H1 (cell line): ENCODE data around the gene RAB40A. TPM values are rescaled to one million over a fixed set of nuclear protein-coding genes. Genes with fewer than 3 reads are reported as not detected.

Source experiments
- CTCF ChIA-PET: fragments of 300-600 bp; sonication (Branson Sonifier 250); formaldehyde crosslinking; loops from one replicate; lab custom pipeline; 2021; ENCODE audit not compliant: partially characterized antibody; lab: Charles Lee
- POLR2A ChIA-PET: fragments of 300-600 bp; sonication (Branson Sonifier 250); formaldehyde crosslinking; loops from one replicate; lab custom pipeline; 2021; ENCODE audit warnings: inconsistent platforms; ENCODE audit not compliant: partially characterized antibody; lab: Charles Lee
- DNase-seq, 2 experiments: peaks; one replicate each; pipeline versions ENCODE4 v3.0.0 to v3.0.0-alpha.2; 2010 to 2022; ENCODE audit warnings: low spot score in 2 of 2, low read depth in 1 of 2, mixed read lengths in 1 of 2
- FAIRE-seq: peaks from 2 replicates; lab custom pipeline; 2011; peaks lifted over from hg19 to GRCh38; lab: Jason Lieb, UNC
- H2AFZ ChIP-seq: 2 replicates; pipeline ENCODE4 v1.8.1; 2012; ENCODE audit warnings: low read length, inconsistent platforms
- H2AK5ac ChIP-seq: 2 replicates; pipeline ENCODE4 v1.6.1; 2013; ENCODE audit warnings: low read depth, low read length
- H2BK120ac ChIP-seq: replicated peaks from 2 replicates; pipeline ENCODE3; 2013; ENCODE audit warnings: low read depth, low read length, inconsistent platforms
- H2BK12ac ChIP-seq: 2 replicates; pipeline ENCODE4 v1.6.1; 2013; ENCODE audit warnings: low read depth, low read length
- H2BK15ac ChIP-seq: 2 replicates; pipeline ENCODE4 v1.6.1; 2013; ENCODE audit warnings: low read length
- H2BK20ac ChIP-seq: 2 replicates; pipeline ENCODE4 v1.6.1; 2013; ENCODE audit warnings: low read length
- H2BK5ac ChIP-seq: 2 replicates; pipeline ENCODE4 v1.6.1; 2013; ENCODE audit warnings: low read depth, low read length
- H3K14ac ChIP-seq: 2 replicates; pipeline ENCODE4 v1.6.1; 2013; ENCODE audit warnings: inconsistent platforms; ENCODE audit not compliant: insufficient read length
- H3K18ac ChIP-seq: 2 replicates; pipeline ENCODE4 v1.6.1; 2013; ENCODE audit warnings: low read length; ENCODE audit errors: extremely low read depth
- H3K23ac ChIP-seq: 2 replicates; pipeline ENCODE4 v1.6.1; 2013; ENCODE audit warnings: inconsistent platforms; ENCODE audit not compliant: insufficient read length
- H3K23me2 ChIP-seq: 2 replicates; pipeline ENCODE4 v1.6.1; 2013; ENCODE audit warnings: low read depth, low read length
- H3K27ac ChIP-seq: 2 replicates; pipeline ENCODE4 v1.6.1; 2011; ENCODE audit warnings: low read depth, low read length, inconsistent platforms
- H3K27me3 ChIP-seq, 4 experiments: replicated peaks in 1 of 4; 1 replicate in 1 of 4; 2 replicates in 3 of 4; pipeline versions ENCODE4 v1.6.1 to v1.8.1; 2011 to 2013; ENCODE audit warnings: low read length in 3 of 4, mild to moderate bottlenecking in 3 of 4, inconsistent platforms in 2 of 4, mixed read lengths in 2 of 4, moderate library complexity in 1 of 4; ENCODE audit not compliant: control insufficient read depth in 3 of 4, insufficient read depth in 3 of 4; ENCODE audit errors: extremely low read depth in 1 of 4
- H3K36me3 ChIP-seq, 4 experiments: 2 replicates each; pipeline versions ENCODE4 v1.6.1 to v1.8.1; 2011 to 2013; ENCODE audit warnings: mild to moderate bottlenecking in 4 of 4, low read length in 3 of 4, moderate library complexity in 2 of 4, control low read depth in 1 of 4, inconsistent platforms in 1 of 4; ENCODE audit not compliant: insufficient read depth in 4 of 4, control insufficient read depth in 2 of 4
- H3K4ac ChIP-seq: replicated peaks from 2 replicates; pipeline ENCODE3; 2013; ENCODE audit warnings: low read length, low read depth, mixed read lengths, inconsistent platforms; ENCODE audit not compliant: insufficient read length
- H3K4me1 ChIP-seq, 4 experiments: replicated peaks in 1 of 4; 1 replicate in 1 of 4; 2 replicates in 3 of 4; pipeline versions ENCODE4 v1.6.1 to v1.8.1; 2011 to 2013; ENCODE audit warnings: low read length in 3 of 4, inconsistent platforms in 2 of 4, mixed read lengths in 1 of 4; ENCODE audit not compliant: insufficient read depth in 4 of 4, control insufficient read depth in 3 of 4
- H3K4me2 ChIP-seq, 2 experiments: 2 replicates each; pipeline versions ENCODE4 v1.6.1 to v1.8.1; 2011 to 2013; ENCODE audit warnings: low read depth in 2 of 2, low read length in 2 of 2, control low read depth in 1 of 2, inconsistent platforms in 1 of 2, mild to moderate bottlenecking in 1 of 2; ENCODE audit not compliant: insufficient read depth in 1 of 2
- H3K4me3 ChIP-seq, 4 experiments: fragments of 200-600, 300-600 bp in 1 of 4; sonication (generic), shearing (Covaris generic), sonication (Bioruptor Twin) in 1 of 4; 2 replicates each; pipeline versions ENCODE4 v1.5.1 to v1.8.1; 2011 to 2016; ENCODE audit warnings: low read length in 4 of 4, low read depth in 3 of 4, control low read depth in 2 of 4, inconsistent platforms in 2 of 4, mild to moderate bottlenecking in 2 of 4, mixed read lengths in 1 of 4, moderate library complexity in 1 of 4; ENCODE audit not compliant: insufficient read depth in 2 of 4; ENCODE audit errors: extremely low read depth in 1 of 4
- H3K56ac ChIP-seq: replicated peaks from 2 replicates; pipeline ENCODE3; 2013; ENCODE audit warnings: low read depth, mild to moderate bottlenecking, mixed read lengths, low read length, inconsistent platforms; ENCODE audit not compliant: insufficient read length
- H3K79me1 ChIP-seq: 2 replicates; pipeline ENCODE4 v1.6.1; 2013; ENCODE audit warnings: low read depth, low read length, control low read depth
- H3K79me2 ChIP-seq, 2 experiments: 2 replicates each; pipeline versions ENCODE4 v1.6.1 to v1.8.1; 2012 to 2013; ENCODE audit warnings: low read length in 2 of 2, mild to moderate bottlenecking in 2 of 2, inconsistent platforms in 1 of 2; ENCODE audit not compliant: insufficient read depth in 2 of 2, control insufficient read depth in 1 of 2
- H3K9ac ChIP-seq, 4 experiments: replicated peaks in 1 of 4; 1 replicate in 1 of 4; 2 replicates in 3 of 4; pipeline versions ENCODE4 v1.6.1 to v1.8.1; 2011 to 2013; ENCODE audit warnings: low read depth in 3 of 4, low read length in 3 of 4, control low read depth in 2 of 4, mild to moderate bottlenecking in 2 of 4, moderate library complexity in 2 of 4, inconsistent platforms in 1 of 4; ENCODE audit errors: extremely low read depth in 1 of 4
- H3K9me3 ChIP-seq, 2 experiments: 2 replicates each; pipeline versions ENCODE4 v1.6.1 to v1.8.1; 2012 to 2013; ENCODE audit warnings: mild to moderate bottlenecking in 2 of 2, moderate library complexity in 2 of 2, control low read depth in 1 of 2, inconsistent platforms in 1 of 2, low read depth in 1 of 2, low read length in 1 of 2, mixed read lengths in 1 of 2; ENCODE audit not compliant: insufficient read depth in 2 of 2
- H4K20me1 ChIP-seq, 2 experiments: replicated peaks in 1 of 2; 2 replicates each; pipeline versions ENCODE3 to v1.8.1; 2011 to 2013; ENCODE audit warnings: inconsistent platforms in 2 of 2, low read length in 2 of 2, mild to moderate bottlenecking in 1 of 2; ENCODE audit not compliant: insufficient read depth in 2 of 2, control insufficient read depth in 1 of 2
- H4K5ac ChIP-seq: 2 replicates; pipeline ENCODE4 v1.6.1; 2013; ENCODE audit warnings: low read length, low read depth, mixed read lengths, inconsistent platforms; ENCODE audit not compliant: insufficient read length
- H4K8ac ChIP-seq: 2 replicates; pipeline ENCODE4 v1.8.0; 2013; ENCODE audit warnings: mild to moderate bottlenecking, moderate library complexity, low read length, inconsistent platforms; ENCODE audit not compliant: insufficient read depth; ENCODE audit errors: extremely low read depth
- H4K91ac ChIP-seq: replicated peaks from 2 replicates; pipeline ENCODE3; 2013; ENCODE audit warnings: low read length, mixed read lengths, inconsistent platforms; ENCODE audit not compliant: insufficient read length
- WGBS, 2 experiments: shearing (Covaris generic) in 1 of 2; methylation state at CpG; one replicate each; pipeline versions ENCODE4 v1.1.6 to v1.1.7; 2013 to 2015; ENCODE audit warnings: low lambda C conversion rate in 2 of 2, mixed read lengths in 2 of 2, inconsistent platforms in 1 of 2, low coverage in 1 of 2, missing lambda C conversion rate in 1 of 2; ENCODE audit not compliant: insufficient replicate concordance in 2 of 2, insufficient coverage in 1 of 2, insufficient read length in 1 of 2; ENCODE audit errors: extremely low coverage in 1 of 2, missing lambda C conversion rate in 1 of 2; 5-methylcytosine and 5-hydroxymethylcytosine counted together
- polyA plus RNA-seq, 7 experiments: library from polyadenylated mRNA; depleted of rRNA in 3 of 7; stranded (reverse) in 5 of 7; unstranded in 2 of 7; fragments of >200 nt in 5 of 7; fragments of 200-250 nt in 2 of 7; gene quantifications; 1 replicate in 5 of 7; 2 replicates in 1 of 7; 4 replicates in 1 of 7; pipeline versions ENCODE4 v1.2.1 to v1.2.3, GENCODE V29; 2011 to 2013; ENCODE audit warnings: missing spikeins in 2 of 7, mixed read lengths in 2 of 7
- total RNA-seq: library from RNA; stranded (reverse); fragmentation: NEBNext Ultra II Directional; extraction: Animal tissue kit (Norgen Biotek cat#: 25700); gene quantifications from 2 replicates; pipeline ENCODE4 v1.2.1, GENCODE V29; 2021

Gene RAB40A
- total and polyA plus RNA-seq, 2 of the 8 experiments (the other 6 are each of a cell fraction or from before 2014, with no cell fraction given) = 0.09 to 0.21 TPM

DNA sequence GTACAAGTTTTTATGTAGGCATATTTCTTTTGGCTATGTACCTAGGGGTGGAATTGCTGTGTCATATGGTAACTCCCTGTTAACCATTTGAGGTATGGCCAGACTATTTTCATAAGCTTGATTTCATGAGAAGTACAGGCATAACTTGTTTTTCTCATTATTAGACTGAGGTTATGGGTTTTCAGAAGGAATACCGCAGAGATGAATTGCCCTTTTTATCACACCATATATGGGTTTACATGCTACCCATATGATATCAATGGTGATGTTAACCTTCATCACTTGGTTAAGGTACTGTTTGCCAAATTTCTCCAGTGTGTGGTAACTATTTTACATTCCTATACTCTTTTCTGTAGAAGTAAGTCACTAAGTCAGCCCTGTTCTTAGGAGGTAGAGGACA is 23.5 kb downstream of the RAB40A start:
- Histone ChIP-seq H4K20me1 (no peaks in the 10 kb centered on the region), H3K4me3 (no peak overlapping the region), H2BK12ac (no peak overlapping the region), H3K23ac (no peak overlapping the region), H4K91ac (no peak overlapping the region), H3K14ac (no peak overlapping the region), H3K9me3 (no peaks in the 10 kb centered on the region), H4K5ac (no peak overlapping the region), H2AK5ac (no peak overlapping the region), H3K18ac (no peak overlapping the region), H3K27ac (no peak overlapping the region), H3K36me3 (no peaks in the 10 kb centered on the region), H3K9ac (no peak overlapping the region), H2BK5ac (no peak overlapping the region), H2BK20ac (no peak overlapping the region), H3K27me3 (no peaks in the 10 kb centered on the region), H4K8ac (no peak overlapping the region), H2BK120ac (no peak overlapping the region), H3K56ac (no peak overlapping the region), H3K4me1 (no peaks in the 10 kb centered on the region), H2BK15ac (no peak overlapping the region), H3K79me2 (no peaks in the 10 kb centered on the region), H3K79me1 (no peaks in the 10 kb centered on the region), H2AFZ (no peak overlapping the region), H3K4ac (no peak overlapping the region), H3K23me2 (no peaks in the 10 kb centered on the region), H3K4me2 (no peak overlapping the region)
- FAIRE-seq = no peak
- ChIA-PET CTCF (interaction anchor here (0.8 kb wide), 1 partner anchor 9 kb away, joined by 3 read pairs; no protein-coding TSS in a partner anchor), POLR2A (no interaction called here)
- DNase-seq = no peak
- WGBS, 2 experiments = 85% methylated on average over 1 of the region's 1 CpG; no CpG with 5 or more reads in 1 of the 2 experiments
